ENCODE results near the gene LMOD2. TPM values are rescaled to one million over a fixed set of nuclear protein-coding genes. Genes with fewer than 3 reads are reported as not detected.
A peak's percentile ranks its signal among the peaks of the same experiment; 100 is the strongest.

The LMOD2 gene
- total and polyA plus RNA-seq, 12 donors, result 115 to 2,841 (median 1,023) TPM

DNA sequence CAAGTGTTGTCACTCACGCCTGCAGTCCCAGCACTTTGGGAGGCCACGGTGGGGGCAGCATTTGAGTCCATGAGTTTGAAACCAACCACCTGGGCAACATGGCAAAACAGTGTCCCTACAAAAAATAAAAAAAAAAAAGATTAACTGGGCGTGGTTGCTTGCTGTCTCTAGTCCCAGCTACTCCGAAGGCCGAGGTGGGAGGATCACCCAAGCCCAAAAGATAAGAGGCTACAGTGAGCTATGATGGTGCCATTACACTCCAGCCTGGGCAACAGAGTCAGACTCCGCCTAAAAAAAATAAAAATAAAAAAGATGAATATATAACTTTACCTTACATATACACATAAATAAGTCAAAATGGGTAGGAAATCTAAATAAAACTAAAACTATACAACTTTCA lies 2.5 kb upstream of the LMOD2 start:
- TF ChIP-seq, protein P1, sequence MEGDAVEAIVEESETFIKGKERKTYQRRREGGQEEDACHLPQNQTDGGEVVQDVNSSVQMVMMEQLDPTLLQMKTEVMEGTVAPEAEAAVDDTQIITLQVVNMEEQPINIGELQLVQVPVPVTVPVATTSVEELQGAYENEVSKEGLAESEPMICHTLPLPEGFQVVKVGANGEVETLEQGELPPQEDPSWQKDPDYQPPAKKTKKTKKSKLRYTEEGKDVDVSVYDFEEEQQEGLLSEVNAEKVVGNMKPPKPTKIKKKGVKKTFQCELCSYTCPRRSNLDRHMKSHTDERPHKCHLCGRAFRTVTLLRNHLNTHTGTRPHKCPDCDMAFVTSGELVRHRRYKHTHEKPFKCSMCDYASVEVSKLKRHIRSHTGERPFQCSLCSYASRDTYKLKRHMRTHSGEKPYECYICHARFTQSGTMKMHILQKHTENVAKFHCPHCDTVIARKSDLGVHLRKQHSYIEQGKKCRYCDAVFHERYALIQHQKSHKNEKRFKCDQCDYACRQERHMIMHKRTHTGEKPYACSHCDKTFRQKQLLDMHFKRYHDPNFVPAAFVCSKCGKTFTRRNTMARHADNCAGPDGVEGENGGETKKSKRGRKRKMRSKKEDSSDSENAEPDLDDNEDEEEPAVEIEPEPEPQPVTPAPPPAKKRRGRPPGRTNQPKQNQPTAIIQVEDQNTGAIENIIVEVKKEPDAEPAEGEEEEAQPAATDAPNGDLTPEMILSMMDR (IDR thresholded peaks at IDR 0.05), result no peak
- Histone ChIP-seq H3K4me1 (peaks cover 0 to 41% (median 9%) of the 10 kb centered on the region in 9 donors), H3K36me3 (peaks cover 0 to under 1% (median 0%) of the 10 kb centered on the region in 9 donors), H3K4me3 (no peak overlapping the region), H3K27ac (peak overlapping the region in 5 of 10 donors; percentile 12 to 95 (median 92)), H3K9me3 (no peaks in the 10 kb centered on the region), H3K27me3 (no peaks in the 10 kb centered on the region)
- intact Hi-C loops (cut with DNase I), result loop anchor here in 1 of 10 donors (10.0 kb wide), 1 partner anchor 858 kb away; no protein-coding TSS in a partner anchor
- 73 to 74% methylated on average over 6 of the region's 6 CpGs for WGBS, 2 donors
- DNase-seq, result no peak
- ATAC-seq, result no peak

DNA sequence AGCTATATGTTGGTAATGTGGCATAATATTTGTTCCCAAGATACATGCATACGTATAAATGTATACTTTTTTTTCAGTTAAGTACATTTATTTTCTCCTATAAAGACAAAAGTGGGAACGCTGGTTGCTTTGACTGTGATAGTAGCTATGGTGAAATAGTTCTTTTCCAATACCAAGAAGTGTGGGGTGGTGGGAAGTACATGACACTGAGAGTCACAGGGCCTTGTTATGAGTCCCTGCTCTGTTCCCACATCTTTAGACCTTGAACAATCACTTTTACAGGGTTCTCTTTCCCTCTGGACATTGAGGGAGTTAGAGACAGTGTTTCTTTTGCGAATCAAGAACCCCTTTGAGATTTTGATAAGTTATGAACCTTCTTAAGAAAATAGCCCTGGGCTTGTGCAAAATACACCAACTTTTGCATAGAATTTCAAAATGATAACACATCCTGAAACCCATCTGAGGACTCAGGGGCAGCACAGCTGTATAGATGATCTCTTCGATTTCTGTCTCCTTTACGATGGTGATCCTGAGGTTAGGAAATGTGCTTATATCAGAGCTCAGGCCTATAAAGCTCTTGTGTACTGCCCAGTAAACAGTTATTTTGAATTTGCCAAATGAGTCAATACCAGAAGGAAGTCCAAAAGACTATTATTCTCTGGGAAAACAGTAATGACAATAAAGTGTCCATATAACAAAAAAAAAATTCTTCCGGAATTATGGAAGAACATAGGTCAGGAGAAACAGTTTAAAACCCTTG lies 1.1 kb downstream of the LMOD2 start:
- Histone ChIP-seq H3K4me1 (peaks cover 0 to 23% (median 6%) of the 10 kb centered on the region in 9 donors), H3K4me3 (peak overlapping the region; percentile 34 to 72 (median 58)), H3K9me3 (no peaks in the 10 kb centered on the region), H3K27ac (peak overlapping the region; percentile 59 to 96 (median 90)), H3K36me3 (peaks cover 0 to 15% (median 0%) of the 10 kb centered on the region in 9 donors), H3K27me3 (no peaks in the 10 kb centered on the region)
- ATAC-seq (peak in 1 of 8 donors; percentile 31), DNase-seq (no peak)
- TF ChIP-seq, protein P1 (IDR thresholded peaks at IDR 0.05), result no peak
- intact Hi-C loops (cut with DNase I), result loop anchor here in 1 of 10 donors (10.0 kb wide), 1 partner anchor 862 kb away; no protein-coding TSS in a partner anchor
- WGBS, 2 donors, result 41 to 52% methylated on average over 6 of the region's 6 CpGs

DNA sequence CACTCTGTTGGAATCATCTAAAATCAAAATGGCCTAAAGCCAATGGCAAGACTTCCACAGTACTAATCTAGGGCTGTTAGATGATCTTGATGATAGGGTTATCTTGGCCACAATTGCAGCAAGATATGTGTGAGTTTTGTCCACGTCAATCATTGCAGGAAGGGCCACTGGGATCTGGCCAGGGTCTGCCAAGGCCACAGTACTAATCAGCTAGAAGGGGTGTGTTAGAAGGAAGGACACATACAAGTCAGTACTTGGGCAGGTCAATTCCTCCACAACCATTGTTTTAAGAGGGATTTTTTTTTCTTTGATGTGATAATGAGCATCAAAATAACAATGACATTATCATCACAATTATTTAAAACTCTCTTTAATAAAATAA lies 1.6 kb downstream of the LMOD2 start:
- ATAC-seq (peak in 7 of 8 donors; percentile 29 to 61 (median 52)), DNase-seq (peak in 1 of 2 donors; percentile 33)
- Histone ChIP-seq H3K4me3 (peak overlapping the region; percentile 34 to 72 (median 58)), H3K36me3 (peaks cover 0 to 15% (median 0%) of the 10 kb centered on the region in 9 donors), H3K9me3 (no peaks in the 10 kb centered on the region), H3K4me1 (peaks cover 0 to 21% (median 6%) of the 10 kb centered on the region in 9 donors), H3K27me3 (no peaks in the 10 kb centered on the region), H3K27ac (peak overlapping the region; percentile 59 to 96 (median 90))
- TF ChIP-seq, protein P1 (IDR thresholded peaks at IDR 0.05), result no peak
- 18 to 33% methylated on average over 1 of the region's 1 CpG for WGBS, 2 donors
- intact Hi-C loops (cut with DNase I), result loop anchor here in 1 of 10 donors (10.0 kb wide), 1 partner anchor 862 kb away; no protein-coding TSS in a partner anchor

DNA sequence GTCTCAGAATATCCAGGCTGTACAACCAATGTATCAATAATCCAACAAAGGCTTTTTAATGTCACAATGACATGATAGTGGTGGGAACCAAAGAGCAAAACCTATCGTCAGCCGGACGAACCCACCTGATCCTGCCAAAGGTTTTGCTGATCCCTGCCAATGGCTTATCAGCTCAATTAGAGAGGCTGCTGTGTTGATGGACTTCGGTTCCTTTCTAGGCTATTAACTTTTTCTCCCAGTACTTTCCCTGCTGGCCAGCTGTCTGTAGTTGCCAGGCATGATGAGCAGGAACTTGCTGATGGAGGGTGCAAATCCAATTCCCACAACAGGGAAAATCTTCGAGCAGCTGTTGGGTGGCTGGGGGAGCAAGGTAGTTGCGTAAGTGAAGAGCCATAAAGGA lies 2.4 kb downstream of the LMOD2 start:
- peak in 5 of 8 donors; percentile 0 to 22 (median 8) for ATAC-seq
- TF ChIP-seq, protein P1 (IDR thresholded peaks at IDR 0.05), result no peak
- DNase-seq, result no peak
- Histone ChIP-seq H3K4me3 (peak overlapping the region; percentile 34 to 67 (median 52)), H3K27me3 (no peaks in the 10 kb centered on the region), H3K36me3 (peaks cover 0 to 17% (median 0%) of the 10 kb centered on the region in 9 donors), H3K4me1 (peaks cover 0 to 14% (median under 1%) of the 10 kb centered on the region in 9 donors), H3K27ac (peak overlapping the region; percentile 59 to 96 (median 90)), H3K9me3 (no peaks in the 10 kb centered on the region)
- WGBS, 2 donors, result 40 to 61% methylated on average over 6 of the region's 6 CpGs
- intact Hi-C loops (cut with DNase I), result loop anchor here in 1 of 10 donors (10.0 kb wide), 1 partner anchor 863 kb away; no protein-coding TSS in a partner anchor
